22Rv1 (cell line): Measurements from ENCODE around the gene IMPDH1.

Experiments used
- H3K27ac ChIP-seq: fragments of 450-650 bp; 2 replicates; pipeline ENCODE4 v1.5.1; 2017
- CTCF ChIP-seq: fragments of 450-650 bp; IDR thresholded peaks from 2 replicates; pipeline ENCODE4 v1.5.1; 2017; ENCODE audit warnings: mild to moderate bottlenecking
- ZFX ChIP-seq: fragments of 450-650 bp; IDR thresholded peaks from 2 replicates; pipeline ENCODE4 v1.6.1; 2017; ENCODE audit warnings: antibody characterized with exemption, borderline replicate concordance

The IMPDH1 gene

GRCh38 chr7:128446306-128446705 is 36.5 kb upstream of the IMPDH1 start:
- no peak overlapping the region for H3K27ac ChIP-seq
- TF ChIP-seq CTCF (no peak), ZFX (no peak)

- peak overlapping the region; percentile 49 for H3K27ac ChIP-seq
- TF ChIP-seq CTCF (no peak), ZFX (no peak)
Measured at GRCh38 chr7:128443831-128444600, 34.2 kb upstream of the IMPDH1 start.

GRCh38 chr7:128442356-128442755 is 32.6 kb upstream of the IMPDH1 start:
- H3K27ac ChIP-seq: no peak overlapping the region
- TF ChIP-seq CTCF (no peak), ZFX (no peak)

- TF ChIP-seq ZFX (no peak), CTCF (no peak)
- H3K27ac ChIP-seq: no peak overlapping the region
Measured at GRCh38 chr7:128437426-128438332, 27.9 kb upstream of the IMPDH1 start.

- no peak for TF ChIP-seq ZFX
- TF ChIP-seq CTCF: no peak
- H3K27ac ChIP-seq: peak overlapping the region; percentile 85
Measured at GRCh38 chr7:128435327-128435686, 25.5 kb upstream of the IMPDH1 start.

GRCh38 chr7:128434413-128435326 is 24.9 kb upstream of the IMPDH1 start:
- peak overlapping the region; percentile 85 for H3K27ac ChIP-seq
- TF ChIP-seq CTCF (no peak), ZFX (no peak)
